ENCODE data around the gene PLEKHN1. TPM values are rescaled to one million over a fixed set of nuclear protein-coding genes. Genes with fewer than 3 reads are reported as not detected.

Gene PLEKHN1
- total RNA-seq (2021) (9.1 and 11.9 TPM in 2 replicates), Bru-seq, nascent RNA (percentile 43 among the genes with signal in this experiment), BruChase-seq, experiment 1, labeled RNA remaining after a 2-hour chase (percentile 49 among the genes with signal in this experiment), BruChase-seq, experiment 2, labeled RNA remaining after a 6-hour chase (percentile 49 among the genes with signal in this experiment)
- long read RNA-seq, partial matches to known transcripts: 0 of 6 reads
- long read RNA-seq, other reads (novel, unspliced or antisense): 6 of 6 reads

DNA sequence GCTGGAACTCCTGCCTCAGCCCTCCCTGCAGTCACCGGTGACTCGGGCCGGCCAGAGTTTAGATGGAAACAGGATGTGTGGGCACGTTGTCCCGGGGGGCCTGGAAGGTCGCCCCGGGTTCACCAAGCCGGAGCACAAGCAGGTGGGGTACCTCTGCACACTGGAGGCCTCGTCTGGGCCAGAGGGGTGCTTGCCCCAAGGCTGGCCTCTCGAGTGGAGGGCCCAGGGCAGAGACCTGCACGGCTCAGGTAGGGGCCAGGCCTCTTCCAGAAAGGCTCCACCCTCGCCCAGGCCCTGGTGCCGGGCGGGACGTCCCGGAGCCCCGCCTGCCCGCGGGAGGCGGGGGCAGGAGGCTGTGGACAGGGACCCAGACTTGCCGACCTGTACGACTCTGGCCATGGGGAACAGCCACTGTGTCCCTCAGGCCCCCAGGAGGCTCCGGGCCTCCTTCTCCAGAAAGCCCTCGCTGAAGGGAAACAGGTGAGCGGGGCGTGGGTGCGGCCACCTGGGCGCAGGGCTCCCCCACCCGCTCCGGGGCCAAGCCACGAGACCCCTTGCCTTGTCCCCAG is at the start of gene PLEKHN1:
TSS of gene PLEKHN1 (plus strand) at position 348 of the 569 bp plus-strand sequence. CDS start at position 398, 50 bp downstream.
- BruUV-seq (replicated peaks): TSS peak; percentile 84
- CTCF ChIA-PET: interaction anchor here (0.6 to 1.0 kb wide), 2 partner anchors 382 to 954 kb away, joined by 3 read pairs; no protein-coding TSS in a partner anchor

GRCh38 chr1:917076-917459 is 49.2 kb upstream of the PLEKHN1 start:
- ChIA-PET CTCF (no interaction called here), POLR2A (ENCODE audit: unreplicated experiment) (no interaction called here)
- Histone ChIP-seq H3K27ac (no peak overlapping the region), H3K27me3 (ENCODE audit: insufficient read depth, low read depth) (peaks cover 55% of the 10 kb centered on the region), H4K20me1 (ENCODE audit: insufficient read depth) (no peaks in the 10 kb centered on the region), H3K9me2 (ENCODE audit: insufficient read depth) (no peaks in the 10 kb centered on the region), H3K4me2 (no peak overlapping the region), H3K36me3 (ENCODE audit: low read depth) (no peaks in the 10 kb centered on the region), H3K9me3 (ENCODE audit: insufficient read depth, low read depth) (no peaks in the 10 kb centered on the region), H2AFZ (no peak overlapping the region), H3K4me1 (replicated peaks; ENCODE audit: insufficient read depth) (peaks cover 19% of the 10 kb centered on the region), H3K4me3 (no peak overlapping the region), H3K79me2 (ENCODE audit: low read depth) (no peaks in the 10 kb centered on the region), H3F3A (ENCODE audit: insufficient read depth, low read depth) (peaks cover 8% of the 10 kb centered on the region; the same call in 1 of the 2 replicates)
- intact Hi-C loops (cut with micrococcal nuclease; ENCODE audit: unreplicated experiment): no loop called here
- no TSS peak for BruUV-seq (replicated peaks)
- no peak for DNase-seq
- TF ChIP-seq CTCF (conservative IDR thresholded peaks at IDR 0.05) (no peak), EZH2 (IDR thresholded peaks at IDR 0.05; ENCODE audit: low read depth) (no peak)

More for the DNA sequence above, at the start of gene PLEKHN1:
- TF ChIP-seq CTCF (conservative IDR thresholded peaks at IDR 0.05) (no peak), EZH2 (IDR thresholded peaks at IDR 0.05; ENCODE audit: low read depth) (no peak)
- peak within 1 kb of the TSS; percentile 99 for H3K27ac ChIP-seq
- peak within 1 kb of the TSS; percentile 77 for H2AFZ ChIP-seq
- no peaks in the 10 kb centered on the region for H3K36me3 ChIP-seq (ENCODE audit: low read depth)
- intact Hi-C loops (cut with micrococcal nuclease; ENCODE audit: unreplicated experiment): no loop called here
- H3K4me3 ChIP-seq: peak within 1 kb of the TSS; percentile 83
- peak within 1 kb of the TSS; percentile 81 for H3K4me2 ChIP-seq
- no peaks in the 10 kb centered on the region for H3K27me3 ChIP-seq (ENCODE audit: insufficient read depth, low read depth)
- H3K79me2 ChIP-seq (ENCODE audit: low read depth): peaks cover 4% of the 10 kb centered on the region; the same call in 1 of the 2 replicates
- peak; percentile 68 to 84 for DNase-seq
- H3F3A ChIP-seq (ENCODE audit: insufficient read depth, low read depth): peaks cover 37% of the 10 kb centered on the region; the same call in 1 of the 2 replicates
- H3K9me2 ChIP-seq (ENCODE audit: insufficient read depth): no peaks in the 10 kb centered on the region
- H3K4me1 ChIP-seq (replicated peaks; ENCODE audit: insufficient read depth): peaks cover 14% of the 10 kb centered on the region
- POLR2A ChIA-PET (ENCODE audit: unreplicated experiment): interaction anchor here (0.6 to 0.7 kb wide), 2 partner anchors 43 to 108 kb away, joined by 3 to 4 read pairs; partner anchors contain the start of gene RNF223
- no peaks in the 10 kb centered on the region for H4K20me1 ChIP-seq (ENCODE audit: insufficient read depth)
- H3K9me3 ChIP-seq (ENCODE audit: insufficient read depth, low read depth): no peaks in the 10 kb centered on the region

DNA sequence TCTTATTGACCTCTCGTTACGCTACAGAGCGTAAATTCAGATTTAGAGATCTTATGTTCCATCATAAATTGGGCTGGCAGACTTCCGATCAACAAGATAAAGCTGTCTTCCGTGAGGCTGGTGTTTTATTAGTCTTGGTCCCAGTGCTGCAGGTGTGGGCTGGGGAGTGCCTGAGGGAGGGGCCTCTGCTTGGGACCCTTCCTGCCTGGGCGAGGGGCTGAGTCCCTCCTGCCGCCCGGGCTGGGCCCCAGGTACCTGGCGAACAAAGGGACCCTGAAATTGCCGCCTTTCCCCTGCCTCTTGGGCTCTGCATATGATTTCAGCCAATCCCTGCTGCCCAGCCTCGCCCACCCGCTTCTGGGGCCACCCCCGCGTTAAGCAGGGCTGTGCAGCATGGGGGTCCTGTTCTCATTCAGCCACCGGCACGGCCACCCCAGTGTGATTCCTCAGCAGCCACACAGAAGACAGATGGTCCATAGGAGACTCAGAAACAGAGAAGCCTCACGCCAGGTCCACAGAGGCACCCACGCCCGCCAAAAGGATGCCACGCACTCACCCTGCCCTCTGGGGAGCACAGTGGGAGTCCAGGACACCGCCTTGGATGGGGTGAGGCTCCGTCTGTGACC is 48.7 kb upstream of the PLEKHN1 start:
- Histone ChIP-seq H3K4me1 (replicated peaks; ENCODE audit: insufficient read depth) (peaks cover 19% of the 10 kb centered on the region), H3F3A (ENCODE audit: insufficient read depth, low read depth) (peaks cover 8% of the 10 kb centered on the region; the same call in 1 of the 2 replicates)
- intact Hi-C loops (cut with micrococcal nuclease; ENCODE audit: unreplicated experiment): no loop called here

More for the DNA sequence above, 48.7 kb upstream of the PLEKHN1 start:
- H3K9me2 ChIP-seq (ENCODE audit: insufficient read depth): no peaks in the 10 kb centered on the region
- peaks cover 55% of the 10 kb centered on the region for H3K27me3 ChIP-seq (ENCODE audit: insufficient read depth, low read depth)
- H2AFZ ChIP-seq: no peak overlapping the region
- POLR2A ChIA-PET (ENCODE audit: unreplicated experiment): no interaction called here
- no peak overlapping the region for H3K4me2 ChIP-seq
- BruUV-seq (replicated peaks): no TSS peak
- H3K4me3 ChIP-seq: no peak overlapping the region
- H3K36me3 ChIP-seq (ENCODE audit: low read depth): no peaks in the 10 kb centered on the region
- TF ChIP-seq EZH2 (IDR thresholded peaks at IDR 0.05; ENCODE audit: low read depth) (no peak), CTCF (conservative IDR thresholded peaks at IDR 0.05) (no peak)
- H4K20me1 ChIP-seq (ENCODE audit: insufficient read depth): no peaks in the 10 kb centered on the region
- DNase-seq: no peak
- no peaks in the 10 kb centered on the region for H3K9me3 ChIP-seq (ENCODE audit: insufficient read depth, low read depth)
- CTCF ChIA-PET: no interaction called here
- H3K79me2 ChIP-seq (ENCODE audit: low read depth): no peaks in the 10 kb centered on the region
- no peak overlapping the region for H3K27ac ChIP-seq
